GM18511 (cell line): ENCODE results near the gene DNAJC5G.

Experiments used
- ATAC-seq: cut with Tn5 transposase; IDR thresholded peaks from one replicate; pipeline ENCODE4 v1.9.1; 2021; ENCODE audit warnings: mild to moderate bottlenecking, moderate library complexity; ENCODE audit not compliant: unreplicated experiment

DNAJC5G gene, protein sequence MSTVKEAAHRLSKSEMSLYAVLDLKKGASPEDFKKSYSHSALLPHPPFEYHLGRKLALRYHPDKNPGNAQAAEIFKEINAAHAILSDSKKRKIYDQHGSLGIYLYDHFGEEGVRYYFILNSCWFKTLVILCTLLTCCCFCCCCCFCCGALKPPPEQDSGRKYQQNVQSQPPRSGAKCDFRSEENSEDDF

DNA sequence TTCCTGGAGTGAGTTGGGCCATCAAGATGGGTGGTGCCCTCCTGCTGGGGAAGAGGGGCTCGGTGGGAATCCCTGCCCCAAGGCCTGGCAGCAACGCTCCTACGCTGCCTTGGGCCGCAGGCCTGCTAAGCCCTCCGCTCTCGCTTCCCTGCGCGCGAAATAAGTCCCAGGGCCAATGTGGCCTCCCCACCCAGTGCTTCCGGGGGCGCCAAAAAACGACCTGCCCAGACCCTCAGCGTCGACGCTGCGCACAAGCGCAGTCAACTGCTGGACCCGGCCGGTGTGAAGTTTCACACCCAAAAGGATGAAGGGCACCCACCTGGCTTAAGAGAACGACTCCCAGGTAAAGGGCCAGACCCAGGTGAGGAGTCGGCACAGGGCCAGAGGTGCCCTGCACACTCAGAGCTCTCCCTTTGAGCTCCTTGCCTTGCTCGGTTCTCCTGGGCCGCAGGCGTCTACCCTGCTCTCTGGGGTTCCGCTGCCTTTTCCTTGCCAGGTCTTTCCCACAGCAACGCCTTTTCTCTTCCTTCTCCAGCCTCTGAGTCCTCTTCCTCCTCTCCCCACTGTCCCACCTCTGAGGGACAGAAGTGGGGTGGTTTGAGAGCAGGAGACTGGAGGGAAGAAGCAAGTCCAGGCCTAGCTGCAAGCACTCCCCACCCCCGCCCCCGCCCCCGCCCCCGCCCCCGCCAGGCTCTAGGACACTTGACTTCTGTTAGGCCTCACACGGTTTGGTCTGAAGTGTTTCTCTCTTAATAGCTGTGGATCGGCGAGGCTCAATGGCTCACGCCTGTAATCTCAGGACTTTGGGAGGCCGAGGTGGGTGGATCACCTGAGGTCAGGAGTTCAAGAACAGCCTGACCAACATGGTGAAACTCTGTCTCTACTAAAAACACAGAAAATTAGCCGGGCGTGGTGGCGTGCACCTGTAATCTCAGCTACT, at the start of gene DNAJC5G:
DNAJC5G (plus strand) TSS at position 223 of the 940 bp plus-strand sequence. CDS start 1,296 bp downstream, outside the sequence.
- no peak for ATAC-seq

DNA sequence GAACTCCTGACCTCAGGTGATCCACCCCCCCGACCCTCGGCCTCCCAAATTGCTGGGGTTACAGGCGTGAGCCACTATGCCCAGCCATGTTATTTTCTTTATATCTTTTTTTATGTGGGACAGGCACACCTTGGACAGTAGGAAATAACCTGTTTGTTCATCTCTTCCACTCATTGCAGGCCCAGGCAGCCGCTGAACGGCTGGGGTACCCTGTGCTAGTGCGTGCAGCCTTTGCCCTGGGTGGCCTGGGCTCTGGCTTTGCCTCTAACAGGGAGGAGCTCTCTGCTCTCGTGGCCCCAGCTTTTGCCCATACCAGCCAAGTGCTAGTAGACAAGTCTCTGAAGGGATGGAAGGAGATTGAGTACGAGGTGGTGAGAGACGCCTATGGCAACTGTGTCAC, 49.7 kb upstream of the DNAJC5G start:
- ATAC-seq = no peak

GRCh38 chr2:27227501-27227900, 47.7 kb upstream of the DNAJC5G start:
- no peak for ATAC-seq

DNA sequence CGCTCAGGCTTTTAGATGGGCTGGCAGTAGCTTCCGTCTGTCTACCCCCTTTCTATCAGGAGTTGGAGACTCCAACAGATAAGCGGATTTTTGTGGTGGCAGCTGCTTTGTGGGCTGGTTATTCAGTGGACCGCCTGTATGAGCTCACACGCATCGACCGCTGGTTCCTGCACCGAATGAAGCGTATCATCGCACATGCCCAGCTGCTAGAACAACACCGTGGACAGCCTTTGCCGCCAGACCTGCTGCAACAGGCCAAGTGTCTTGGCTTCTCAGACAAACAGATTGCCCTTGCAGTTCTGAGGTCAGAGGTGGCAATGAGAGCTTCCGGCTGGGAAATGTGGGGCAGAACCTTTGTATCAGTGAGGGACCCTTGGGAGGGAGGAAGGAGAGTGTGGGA, 43.3 kb upstream of the DNAJC5G start:
- no peak for ATAC-seq

- no peak for ATAC-seq
These were observed 41.9 kb upstream of the DNAJC5G start for GRCh38 chr2:27233341-27233740.

DNA sequence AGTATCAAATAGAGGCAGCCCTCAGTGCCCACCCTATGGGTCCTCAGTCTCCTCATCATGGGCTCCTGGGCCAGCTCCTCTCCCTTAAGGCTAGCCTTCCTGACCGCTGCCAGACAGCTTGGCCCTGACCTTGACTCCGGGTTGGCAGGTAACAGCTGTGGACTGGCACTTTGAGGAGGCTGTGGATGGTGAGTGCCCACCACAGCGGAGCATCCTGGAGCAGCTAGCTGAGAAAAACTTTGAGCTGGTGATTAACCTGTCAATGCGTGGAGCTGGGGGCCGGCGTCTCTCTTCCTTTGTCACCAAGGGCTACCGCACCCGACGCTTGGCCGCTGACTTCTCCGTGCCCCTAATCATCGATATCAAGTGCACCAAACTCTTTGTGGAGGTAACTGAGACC, 39.1 kb upstream of the DNAJC5G start:
- no peak for ATAC-seq

DNA sequence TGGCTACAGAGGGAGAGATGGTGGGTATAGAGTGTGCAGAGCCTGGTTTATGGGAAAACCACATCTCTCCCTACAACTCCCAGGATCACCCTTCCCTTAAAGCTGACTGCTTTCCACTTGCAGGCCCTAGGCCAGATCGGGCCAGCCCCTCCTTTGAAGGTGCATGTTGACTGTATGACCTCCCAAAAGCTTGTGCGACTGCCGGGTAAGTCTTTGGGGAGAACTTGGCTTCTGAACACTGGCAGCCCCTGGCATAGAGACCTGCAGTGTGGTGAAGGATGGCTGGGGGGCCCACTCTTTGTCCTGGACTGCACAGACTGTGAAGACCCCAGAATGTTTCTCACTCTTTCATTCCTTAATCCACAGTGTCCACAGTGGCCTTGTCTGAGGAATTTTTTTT, 38.6 kb upstream of the DNAJC5G start:
- no peak for ATAC-seq

DNA sequence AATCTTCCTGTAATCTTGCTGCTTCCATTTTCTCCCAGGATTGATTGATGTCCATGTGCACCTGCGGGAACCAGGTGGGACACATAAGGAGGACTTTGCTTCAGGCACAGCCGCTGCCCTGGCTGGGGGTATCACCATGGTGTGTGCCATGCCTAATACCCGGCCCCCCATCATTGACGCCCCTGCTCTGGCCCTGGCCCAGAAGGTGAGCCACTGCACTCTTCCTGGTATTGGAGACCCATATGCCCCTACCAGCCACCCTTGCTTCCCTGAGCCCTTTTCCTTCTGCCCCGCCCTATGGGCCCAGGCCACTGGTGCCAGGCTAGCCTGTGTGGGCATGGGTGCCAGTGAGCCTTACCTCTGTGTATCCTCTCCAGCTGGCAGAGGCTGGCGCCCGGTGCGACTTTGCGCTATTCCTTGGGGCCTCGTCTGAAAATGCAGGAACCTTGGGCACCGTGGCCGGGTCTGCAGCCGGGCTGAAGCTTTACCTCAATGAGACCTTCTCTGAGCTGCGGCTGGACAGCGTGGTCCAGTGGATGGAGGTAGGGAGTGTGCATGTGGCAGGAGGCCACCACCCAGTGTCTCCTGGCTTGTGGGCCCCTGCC, 37.8 kb upstream of the DNAJC5G start:
- ATAC-seq = no peak

GRCh38 chr2:27238976-27239375, 36.3 kb upstream of the DNAJC5G start:
- no peak for ATAC-seq

- ATAC-seq = no peak
These were observed 34.8 kb upstream of the DNAJC5G start for GRCh38 chr2:27240406-27240805.

DNA sequence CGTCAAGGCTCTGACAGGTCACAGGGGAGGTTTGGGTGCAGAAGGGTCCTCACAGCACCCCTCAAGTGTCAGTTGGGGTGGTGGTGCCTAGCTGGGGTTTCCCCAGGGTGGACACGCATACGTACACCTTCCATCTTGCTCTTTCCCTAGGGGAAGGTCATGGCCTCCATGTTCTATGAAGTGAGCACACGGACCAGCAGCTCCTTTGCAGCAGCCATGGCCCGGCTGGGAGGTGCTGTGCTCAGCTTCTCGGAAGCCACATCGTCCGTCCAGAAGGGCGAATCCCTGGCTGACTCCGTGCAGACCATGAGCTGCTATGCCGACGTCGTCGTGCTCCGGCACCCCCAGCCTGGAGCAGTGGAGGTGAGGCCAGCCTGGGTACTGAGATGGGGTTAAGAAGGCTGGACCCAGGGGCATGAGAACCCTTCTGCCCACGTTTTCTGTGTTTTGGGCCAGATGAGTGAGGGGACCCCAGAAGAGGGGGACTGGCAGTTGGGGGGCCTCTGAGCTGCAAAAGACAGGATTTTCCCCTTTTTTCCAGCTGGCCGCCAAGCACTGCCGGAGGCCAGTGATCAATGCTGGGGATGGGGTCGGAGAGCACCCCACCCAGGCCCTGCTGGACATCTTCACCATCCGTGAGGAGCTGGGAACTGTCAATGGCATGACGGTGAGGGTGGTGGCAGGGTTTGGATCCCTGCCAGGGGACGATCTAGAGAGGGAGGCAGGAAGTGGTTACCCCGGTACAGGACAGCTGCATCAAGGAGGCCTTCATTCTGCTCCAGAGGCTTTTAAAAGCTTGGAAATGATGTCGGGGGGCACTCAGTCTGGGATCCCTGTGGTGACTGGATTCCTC, 33.2 kb upstream of the DNAJC5G start:
- no peak for ATAC-seq

GRCh38 chr2:27242614-27242951, 32.6 kb upstream of the DNAJC5G start:
- ATAC-seq = no peak

- no peak for ATAC-seq
These were observed 31.7 kb upstream of the DNAJC5G start for GRCh38 chr2:27243391-27244130.

DNA sequence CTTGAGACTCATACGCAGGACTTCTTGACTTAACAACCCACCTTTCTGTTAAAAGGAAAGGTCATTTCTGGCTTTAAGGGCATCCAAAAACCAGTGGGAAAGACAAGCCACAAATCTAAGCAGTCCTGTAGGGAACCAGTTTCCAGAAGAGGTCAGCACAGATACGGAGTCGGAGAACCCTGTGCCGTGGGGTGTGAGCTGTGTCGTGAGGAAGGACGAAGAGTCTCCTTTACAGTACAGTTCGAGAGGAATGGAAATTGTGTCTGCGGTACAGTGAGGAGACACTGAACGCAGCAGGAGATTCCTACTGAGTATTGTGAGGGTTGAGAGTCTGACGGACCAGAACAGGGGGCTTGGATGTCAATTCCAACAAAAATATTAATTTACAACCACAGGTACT, 30.1 kb upstream of the DNAJC5G start:
- no peak for ATAC-seq

DNA sequence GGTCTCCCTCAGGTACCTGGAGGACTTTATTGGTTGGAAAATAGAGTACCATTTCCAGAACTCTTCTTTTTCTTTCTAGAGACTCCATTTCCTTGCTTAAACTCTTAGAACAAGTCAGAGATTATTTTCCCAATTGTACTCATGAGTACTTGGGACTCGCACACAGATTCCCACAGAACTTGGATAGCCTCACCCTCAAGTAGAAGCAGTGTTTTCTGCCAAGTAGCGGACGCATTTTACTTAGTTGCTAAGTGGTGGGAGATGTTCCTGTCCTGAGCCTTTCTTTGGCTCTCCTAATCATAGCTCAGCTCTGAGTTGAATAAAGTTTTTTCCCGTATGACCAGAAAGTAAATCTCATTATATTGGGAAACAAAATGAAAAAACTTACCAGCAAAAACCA, 29.6 kb upstream of the DNAJC5G start:
- no peak for ATAC-seq

GRCh38 chr2:27247893-27248292, 27.3 kb upstream of the DNAJC5G start:
- no peak for ATAC-seq

DNA sequence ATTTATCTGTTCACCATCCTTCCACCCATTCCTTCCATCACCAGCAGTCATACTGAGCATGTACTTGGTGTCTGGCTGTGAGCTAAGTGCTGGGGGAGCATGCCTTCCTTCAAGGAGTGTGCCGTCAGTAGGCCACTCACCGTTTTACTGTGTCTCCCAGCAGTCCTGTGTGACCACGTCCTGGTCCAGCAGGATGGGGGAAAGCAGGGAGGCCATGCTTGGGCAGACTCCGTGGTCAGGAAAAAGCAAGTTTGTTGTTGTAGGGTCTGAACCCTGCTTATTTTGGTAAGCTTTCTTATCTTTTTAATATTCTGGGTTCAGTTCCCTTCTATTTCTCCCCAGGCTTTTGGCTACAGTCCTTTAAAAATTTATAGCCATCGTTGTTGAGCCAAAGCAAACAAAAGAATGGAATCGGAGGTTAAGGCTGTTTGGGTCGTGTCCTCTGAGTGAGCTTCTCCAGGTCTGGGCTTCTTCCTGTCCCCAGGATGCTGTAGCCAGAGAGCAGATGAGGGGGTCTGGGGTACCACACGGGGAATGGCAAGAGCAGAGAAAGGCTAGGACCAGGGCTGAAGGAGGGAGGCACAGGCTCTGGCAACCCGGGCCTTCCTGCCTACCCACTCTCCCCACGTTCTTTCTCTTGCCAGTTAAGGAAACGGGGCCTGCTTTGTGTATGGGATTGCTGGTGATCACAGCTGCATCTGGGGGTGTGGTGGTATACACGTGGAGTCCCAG, 25.9 kb upstream of the DNAJC5G start:
- ATAC-seq = no peak

DNA sequence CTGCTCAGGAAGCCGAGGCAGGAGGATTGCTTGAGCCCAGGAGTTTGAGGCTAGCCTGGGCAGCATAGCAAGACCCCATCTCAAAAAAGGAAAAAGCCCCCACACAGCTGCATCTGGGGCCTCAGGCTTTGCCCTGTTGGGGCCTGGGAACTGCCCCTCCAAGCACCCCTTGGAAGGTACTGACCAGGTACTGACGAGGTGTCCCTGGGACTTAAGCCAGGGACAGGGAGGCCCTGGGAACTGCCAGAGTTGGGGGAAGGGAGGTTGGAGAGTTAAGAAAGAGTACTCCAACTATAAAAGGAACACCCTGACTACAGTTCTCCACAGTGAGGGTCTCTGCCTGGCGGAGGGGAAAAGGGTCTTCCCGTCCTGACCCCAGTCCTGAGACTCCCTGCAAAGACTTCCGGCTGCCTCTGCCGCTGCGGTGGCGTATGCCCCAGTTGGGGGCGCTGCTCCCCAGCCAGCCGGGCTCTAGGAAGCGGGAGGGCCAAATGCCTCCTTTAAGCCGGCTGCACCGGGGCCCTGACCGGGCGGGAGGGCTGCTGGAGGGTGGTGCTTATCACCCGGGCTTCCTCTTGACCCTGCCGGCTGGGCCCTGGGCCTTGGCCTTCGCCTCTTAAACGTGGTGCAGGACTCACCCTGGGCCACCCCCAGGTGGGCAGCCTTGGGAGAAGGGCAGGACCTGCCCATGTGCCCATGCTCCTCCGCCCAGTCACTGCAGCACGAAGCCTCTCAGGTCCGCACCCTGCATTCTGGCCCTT, 25.2 kb upstream of the DNAJC5G start:
- no peak for ATAC-seq
